Endothelial cell of umbilical vein (primary cell): Measurements from ENCODE around the gene NOTCH3. TPM values are rescaled to one million over a fixed set of nuclear protein-coding genes. Genes with fewer than 3 reads are reported as not detected.

ENCODE experiments used
- BruUV-seq: library from RNA; stranded (reverse); fragments of 400-500 nt; replicated peaks from 2 replicates; lab custom pipeline; 2021; lab: Mats Ljungman, UMichigan
- CTCF ChIA-PET: fragments of 300-600, 350-600 bp; sonication (Branson Sonifier 250); formaldehyde crosslinking; loops from one replicate; lab custom pipeline; 2021; ENCODE audit warnings: antibody characterized with exemption, inconsistent platforms; lab: Charles Lee
- POLR2A ChIA-PET: fragments of 300-600, 350-600 bp; sonication (Branson Sonifier 250); formaldehyde crosslinking; loops from one replicate; lab custom pipeline; 2021; ENCODE audit warnings: antibody characterized with exemption, inconsistent platforms; lab: Charles Lee
- DNase-seq: peaks from one replicate; pipeline ENCODE4 v3.0.0-alpha.2; 2011; ENCODE audit warnings: low read depth, low spot score
- FAIRE-seq: peaks from 2 replicates; lab custom pipeline; 2011; peaks lifted over from hg19 to GRCh38; lab: Jason Lieb, UNC
- H2AFZ ChIP-seq: 2 replicates; pipeline ENCODE4 v1.6.0; 2012; ENCODE audit warnings: low read depth, low read length, control low read depth, inconsistent platforms
- H3K27ac ChIP-seq: 2 replicates; pipeline ENCODE4 v1.5.1; 2011; ENCODE audit warnings: low read depth, mild to moderate bottlenecking, control low read depth, low read length, moderate library complexity; ENCODE audit not compliant: insufficient read depth
- H3K27me3 ChIP-seq, 2 experiments: 2 replicates each; pipeline versions ENCODE4 v1.6.0 to v1.6.1; 2011; ENCODE audit warnings: low read length in 2 of 2, mixed read lengths in 1 of 2; ENCODE audit not compliant: control insufficient read depth in 2 of 2, insufficient read depth in 2 of 2
- H3K36me3 ChIP-seq, 2 experiments: 2 replicates in 1 of 2; 3 replicates in 1 of 2; pipeline ENCODE4 v1.5.1; 2011; ENCODE audit warnings: low read length in 2 of 2, mild to moderate bottlenecking in 1 of 2, moderate library complexity in 1 of 2; ENCODE audit not compliant: control insufficient read depth in 2 of 2, insufficient read depth in 2 of 2; ENCODE audit errors: extremely low read depth in 1 of 2
- H3K4me1 ChIP-seq: 3 replicates; pipeline ENCODE4 v1.5.1; 2011; ENCODE audit warnings: mild to moderate bottlenecking, low read length; ENCODE audit not compliant: control insufficient read depth, insufficient read depth; ENCODE audit errors: extremely low read depth
- H3K4me2 ChIP-seq: 2 replicates; pipeline ENCODE4 v1.6.1; 2011; ENCODE audit warnings: low read length, control low read depth, mixed read lengths; ENCODE audit not compliant: insufficient read depth
- H3K4me3 ChIP-seq, 3 experiments: fragments of 200-600 bp in 1 of 3; sonication (generic), shearing (Covaris generic) in 1 of 3; replicated peaks in 1 of 3; 2 replicates each; pipeline ENCODE4 v1.5.1; 2011 to 2016; ENCODE audit warnings: control low read depth in 3 of 3, low read length in 3 of 3, mild to moderate bottlenecking in 2 of 3, inconsistent platforms in 1 of 3, low read depth in 1 of 3, moderate library complexity in 1 of 3; ENCODE audit not compliant: insufficient read depth in 1 of 3
- H3K79me2 ChIP-seq: 2 replicates; pipeline ENCODE4 v1.6.0; 2012; ENCODE audit warnings: low read length, inconsistent platforms; ENCODE audit not compliant: control insufficient read depth, insufficient read depth
- H3K9ac ChIP-seq: replicated peaks from 2 replicates; pipeline ENCODE3; 2011; ENCODE audit warnings: low read length, control low read depth; ENCODE audit not compliant: insufficient read depth; ENCODE audit errors: extremely low read depth
- H3K9me1 ChIP-seq: replicated peaks from 3 replicates; pipeline ENCODE4 v1.6.0; 2011; ENCODE audit warnings: mild to moderate bottlenecking, low read length; ENCODE audit not compliant: control insufficient read depth, insufficient read depth; ENCODE audit errors: extremely low read depth
- H3K9me3 ChIP-seq: replicated peaks from 2 replicates; pipeline ENCODE4 v1.5.1; 2012; ENCODE audit warnings: low read length, inconsistent platforms; ENCODE audit not compliant: control insufficient read depth, insufficient read depth
- H4K20me1 ChIP-seq: replicated peaks from 2 replicates; pipeline ENCODE3; 2011; ENCODE audit warnings: mild to moderate bottlenecking, low read length; ENCODE audit not compliant: control insufficient read depth, insufficient read depth; ENCODE audit errors: extremely low read depth
- EZH2 ChIP-seq: IDR thresholded peaks from 2 replicates; pipeline ENCODE4 v1.6.1; 2012; ENCODE audit warnings: borderline replicate concordance, low read depth, mild to moderate bottlenecking, moderate library complexity, low read length, inconsistent platforms; ENCODE audit not compliant: severe bottlenecking
- FOS ChIP-seq: IDR thresholded peaks from 2 replicates; pipeline ENCODE4 v1.6.1; 2011; ENCODE audit warnings: mild to moderate bottlenecking, low read length, moderate library complexity, borderline replicate concordance; ENCODE audit not compliant: insufficient read depth
- GATA2 ChIP-seq: IDR thresholded peaks from 2 replicates; pipeline ENCODE4 v1.7.0; 2011; ENCODE audit warnings: low read depth, mild to moderate bottlenecking, moderate library complexity, mixed read lengths, low read length; ENCODE audit not compliant: insufficient read length, insufficient read depth
- JUN ChIP-seq: IDR thresholded peaks from 2 replicates; pipeline ENCODE4 v1.6.1; 2011; ENCODE audit warnings: borderline replicate concordance, low read depth; ENCODE audit not compliant: insufficient read length, insufficient read depth
- MYC ChIP-seq: IDR thresholded peaks from one replicate; pipeline ENCODE4 v1.6.1; 2011; ENCODE audit warnings: mild to moderate bottlenecking, low read depth, low read length
- POLR2A ChIP-seq: IDR thresholded peaks from 2 replicates; pipeline ENCODE4 v1.6.1; 2012; ENCODE audit warnings: low read depth, mild to moderate bottlenecking, control low read depth, low read length
- POLR2AphosphoS5 ChIP-seq: IDR thresholded peaks from 2 replicates; pipeline ENCODE4 v1.6.1; 2012; ENCODE audit warnings: low read depth, mild to moderate bottlenecking, control low read depth, low read length, moderate library complexity; ENCODE audit not compliant: insufficient read depth
- dilution Hi-C: fragments of 300-500 bp; cut with MboI; formaldehyde crosslinking; loops from one replicate; pipeline ENCODE4 v1.15.0; 2019; ENCODE audit warnings: low sequenced_read_pairs; ENCODE audit not compliant: extremely low pct_ligation_motif_present
- intact Hi-C: fragments of 100-400 bp; cut with micrococcal nuclease; formaldehyde crosslinking; loops from one replicate; pipeline ENCODE4 v1.10.0; 2022
- polyA plus RNA-seq, 4 experiments: library from polyadenylated mRNA; depleted of rRNA in 3 of 4; stranded (reverse) in 3 of 4; unstranded in 1 of 4; fragments of >200 nt; gene quantifications; 2 replicates each; pipeline versions ENCODE4 v1.2.1 to v1.2.3, GENCODE V29; 2011 to 2012; ENCODE audit warnings: missing spikeins in 1 of 4
- total RNA-seq: library from RNA; stranded (reverse); gene quantifications from 2 replicates; pipeline ENCODE4 v1.2.3, GENCODE V29; 2021
- TF ChIP-seq, protein P1 (sequence below), 2 donors: IDR thresholded peaks; 1 replicate in 1 of 2; 2 replicates in 1 of 2; pipeline ENCODE4 v1.5.1; 2011; ENCODE audit warnings: low read length in 2 of 2, mild to moderate bottlenecking in 2 of 2, moderate library complexity in 2 of 2, control low read depth in 1 of 2, inconsistent platforms in 1 of 2, low read depth in 1 of 2; ENCODE audit not compliant: insufficient read depth in 1 of 2; ENCODE audit errors: extremely low read depth in 1 of 2
- TF ChIP-seq, protein P2 (sequence below): IDR thresholded peaks from 2 replicates; pipeline ENCODE4 v1.6.1; 2011; ENCODE audit not compliant: insufficient read depth, insufficient read length

The NOTCH3 gene
- total and polyA plus RNA-seq, 2 donors (not counting 3 experiments of a cell fraction or from before 2014, with no cell fraction given) = 0.63 to 1.5 TPM

DNA sequence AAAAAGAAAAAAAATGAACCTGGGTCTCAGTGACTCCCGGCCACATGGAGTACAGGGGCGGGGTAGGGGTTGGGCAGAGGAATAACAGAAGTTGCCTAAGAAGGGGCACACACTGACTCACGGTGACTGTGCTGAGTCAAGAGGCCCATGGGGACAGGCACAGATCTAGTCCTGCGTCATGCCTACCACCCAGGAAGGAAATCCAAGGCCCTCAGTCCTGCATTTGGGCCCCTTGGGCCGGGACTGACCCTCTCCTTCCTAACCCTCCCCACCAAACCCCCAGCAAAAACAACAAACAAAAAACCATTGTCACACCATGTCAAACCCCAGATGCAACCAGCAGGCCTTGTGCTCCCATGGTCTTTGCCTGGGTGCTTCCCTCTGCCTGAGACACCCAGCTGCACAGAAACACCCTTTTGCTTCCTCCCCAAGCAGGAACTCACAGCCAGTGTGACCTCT lies 9.6 kb upstream of the NOTCH3 start:
- Histone ChIP-seq H2AFZ (no peak overlapping the region), H3K4me2 (no peak overlapping the region), H4K20me1 (no peaks in the 10 kb centered on the region), H3K4me1 (no peaks in the 10 kb centered on the region), H3K4me3 (no peak overlapping the region), H3K9ac (no peak overlapping the region), H3K36me3 (no peaks in the 10 kb centered on the region), H3K27me3 (peaks cover 0 to 3% of the 10 kb centered on the region in 2 experiments), H3K79me2 (no peaks in the 10 kb centered on the region), H3K9me1 (no peaks in the 10 kb centered on the region), H3K27ac (no peak overlapping the region), H3K9me3 (no peaks in the 10 kb centered on the region)
- CTCF ChIA-PET = no interaction called here
- POLR2A ChIA-PET = no interaction called here
- TF ChIP-seq MYC (no peak), POLR2A (no peak)
- TF ChIP-seq, protein P1, sequence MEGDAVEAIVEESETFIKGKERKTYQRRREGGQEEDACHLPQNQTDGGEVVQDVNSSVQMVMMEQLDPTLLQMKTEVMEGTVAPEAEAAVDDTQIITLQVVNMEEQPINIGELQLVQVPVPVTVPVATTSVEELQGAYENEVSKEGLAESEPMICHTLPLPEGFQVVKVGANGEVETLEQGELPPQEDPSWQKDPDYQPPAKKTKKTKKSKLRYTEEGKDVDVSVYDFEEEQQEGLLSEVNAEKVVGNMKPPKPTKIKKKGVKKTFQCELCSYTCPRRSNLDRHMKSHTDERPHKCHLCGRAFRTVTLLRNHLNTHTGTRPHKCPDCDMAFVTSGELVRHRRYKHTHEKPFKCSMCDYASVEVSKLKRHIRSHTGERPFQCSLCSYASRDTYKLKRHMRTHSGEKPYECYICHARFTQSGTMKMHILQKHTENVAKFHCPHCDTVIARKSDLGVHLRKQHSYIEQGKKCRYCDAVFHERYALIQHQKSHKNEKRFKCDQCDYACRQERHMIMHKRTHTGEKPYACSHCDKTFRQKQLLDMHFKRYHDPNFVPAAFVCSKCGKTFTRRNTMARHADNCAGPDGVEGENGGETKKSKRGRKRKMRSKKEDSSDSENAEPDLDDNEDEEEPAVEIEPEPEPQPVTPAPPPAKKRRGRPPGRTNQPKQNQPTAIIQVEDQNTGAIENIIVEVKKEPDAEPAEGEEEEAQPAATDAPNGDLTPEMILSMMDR (IDR thresholded peaks at IDR 0.05; ENCODE audit: extremely low read depth in 1 of 2, insufficient read depth in 1 of 2, low read depth in 1 of 2, low read length in 2 of 2) = no peak
- dilution Hi-C loops = no loop called here
- intact Hi-C loops = no loop called here
- FAIRE-seq = no peak
- no peak for DNase-seq
- no TSS peak for BruUV-seq

DNA sequence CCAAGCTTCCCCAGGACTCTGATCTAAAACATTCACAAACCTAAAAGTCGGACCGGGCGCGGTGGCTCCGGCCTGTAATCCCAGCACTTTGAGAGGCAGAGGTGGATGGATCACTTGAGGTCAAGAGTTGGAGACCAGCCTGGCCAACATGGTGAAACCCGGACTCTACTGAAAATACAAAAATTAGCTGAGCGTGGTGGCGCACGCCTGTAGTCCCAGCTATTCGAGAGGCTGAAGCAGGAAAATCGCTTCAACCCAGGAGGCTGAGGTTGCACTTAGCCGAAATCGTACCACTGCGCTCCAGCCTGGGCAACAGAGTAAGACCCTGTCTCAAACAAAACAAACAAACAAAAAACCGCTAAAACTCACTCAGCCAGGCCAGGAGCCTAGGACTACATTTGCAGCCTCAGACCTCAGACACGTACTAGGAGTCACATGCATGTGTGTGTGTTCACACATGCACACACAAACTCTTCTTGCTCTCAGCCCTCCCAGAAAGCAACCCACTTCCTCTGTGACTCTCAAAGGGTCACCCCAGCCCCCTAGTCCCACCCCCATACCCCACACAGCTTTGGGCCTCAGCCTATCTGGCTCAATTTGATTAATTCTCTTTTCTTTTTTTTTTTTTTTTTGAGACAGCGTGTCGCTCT lies 704 bp upstream of the NOTCH3 start:
- intact Hi-C loops (no loop called here), dilution Hi-C loops (no loop called here)
- Histone ChIP-seq H3K36me3 (no peaks in the 10 kb centered on the region), H3K79me2 (no peaks in the 10 kb centered on the region), H3K4me1 (peaks cover 3% of the 10 kb centered on the region), H3K9me3 (no peaks in the 10 kb centered on the region), H3K27ac (no peak overlapping the region), H3K4me3 (no peak overlapping the region), H3K9me1 (no peaks in the 10 kb centered on the region), H2AFZ (no peak overlapping the region), H3K4me2 (no peak overlapping the region), H4K20me1 (no peaks in the 10 kb centered on the region), H3K27me3 (peaks cover 21% of the 10 kb centered on the region in 2 experiments), H3K9ac (no peak overlapping the region)
- FAIRE-seq = no peak
- DNase-seq = no peak
- POLR2A ChIA-PET = no interaction called here
- CTCF ChIA-PET = interaction anchor here (0.6 to 1.3 kb wide), 3 partner anchors 24 to 354 kb away, joined by 3 to 5 read pairs (median 3); no protein-coding TSS in a partner anchor
- TF ChIP-seq JUN (no peak), EZH2 (no peak), POLR2A (no peak), MYC (no peak), POLR2AphosphoS5 (no peak), FOS (no peak), GATA2 (no peak)
- TF ChIP-seq, protein P1 (IDR thresholded peaks at IDR 0.05; ENCODE audit: extremely low read depth in 1 of 2, insufficient read depth in 1 of 2, low read depth in 1 of 2, low read length in 2 of 2) = no peak
- TF ChIP-seq, protein P2, sequence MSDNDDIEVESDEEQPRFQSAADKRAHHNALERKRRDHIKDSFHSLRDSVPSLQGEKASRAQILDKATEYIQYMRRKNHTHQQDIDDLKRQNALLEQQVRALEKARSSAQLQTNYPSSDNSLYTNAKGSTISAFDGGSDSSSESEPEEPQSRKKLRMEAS = no peak
- no TSS peak for BruUV-seq
